Endodermal cell (in vitro differentiated cells): Measurements from ENCODE around the gene CCDC121. TPM values are rescaled to one million over a fixed set of nuclear protein-coding genes. Genes with fewer than 3 reads are reported as not detected.

Experiments used
- DNase-seq: peaks from one replicate; pipeline ENCODE4 v3.0.0-alpha.2; 2017
- H3K27ac ChIP-seq: 2 replicates; pipeline ENCODE4 v1.5.1; 2013; ENCODE audit warnings: mild to moderate bottlenecking, low read depth, low read length, moderate library complexity
- H3K27me3 ChIP-seq: 2 replicates; pipeline ENCODE4 v1.6.1; 2013; ENCODE audit warnings: mild to moderate bottlenecking, low read length, moderate library complexity; ENCODE audit not compliant: insufficient read depth, control insufficient read depth, poor library complexity, severe bottlenecking
- H3K36me3 ChIP-seq: 2 replicates; pipeline ENCODE4 v1.7.0; 2013; ENCODE audit warnings: mild to moderate bottlenecking, low read length, moderate library complexity; ENCODE audit not compliant: control insufficient read depth, insufficient read depth
- H3K4me1 ChIP-seq: one replicate; pipeline ENCODE4 v1.7.0; 2013; ENCODE audit warnings: low read length; ENCODE audit not compliant: control insufficient read depth, insufficient read depth
- H3K4me3 ChIP-seq: 2 replicates; pipeline ENCODE4 v1.5.1; 2013; ENCODE audit warnings: mild to moderate bottlenecking, low read length, moderate library complexity
- H3K9ac ChIP-seq: 2 replicates; pipeline ENCODE4 v1.6.1; 2013; ENCODE audit warnings: mild to moderate bottlenecking, low read length, moderate library complexity; ENCODE audit not compliant: poor library complexity, severe bottlenecking; ENCODE audit errors: extremely low read depth
- H3K9me3 ChIP-seq: 2 replicates; pipeline ENCODE4 v1.6.1; 2013; ENCODE audit warnings: mild to moderate bottlenecking, low read length, moderate library complexity; ENCODE audit not compliant: control insufficient read depth
- H3K27ac Mint-ChIP-seq: 2 replicates; pipeline ENCODE4 v1.8.0; 2020; ENCODE audit warnings: mixed read lengths
- H3K27me3 Mint-ChIP-seq: 2 replicates; pipeline ENCODE4 v1.8.0; 2021; ENCODE audit warnings: mild to moderate bottlenecking, mixed read lengths; ENCODE audit not compliant: insufficient read depth
- H3K36me3 Mint-ChIP-seq: 2 replicates; pipeline ENCODE4 v1.8.0; 2020; ENCODE audit warnings: low read depth, mixed read lengths
- H3K4me1 Mint-ChIP-seq: 2 replicates; pipeline ENCODE4 v1.8.0; 2020; ENCODE audit warnings: mixed read lengths
- H3K4me3 Mint-ChIP-seq: 2 replicates; pipeline ENCODE4 v1.8.0; 2020; ENCODE audit warnings: mild to moderate bottlenecking, moderate library complexity, mixed read lengths
- H3K9me3 Mint-ChIP-seq: 2 replicates; pipeline ENCODE4 v1.8.0; 2020; ENCODE audit warnings: mild to moderate bottlenecking, mixed read lengths
- CTCF ChIP-seq: fragments of 200-600 bp; sonication (generic); conservative IDR thresholded peaks from 2 replicates; pipeline ENCODE4 v1.5.0; 2021; ENCODE audit warnings: antibody characterized with exemption, mild to moderate bottlenecking
- WGBS, 2 experiments: methylation state at CpG; one replicate each; pipeline versions ENCODE4 v1.1.5 to v1.1.7; 2013; ENCODE audit warnings: missing lambda C conversion rate in 2 of 2, mixed read lengths in 1 of 2; ENCODE audit not compliant: insufficient coverage in 1 of 2, insufficient read length in 1 of 2; 5-methylcytosine and 5-hydroxymethylcytosine counted together
- total RNA-seq, 2 donors: library from RNA; stranded (reverse); fragmentation: NEBNext Ultra II Directional in 1 of 2; extraction: Animal tissue kit (Norgen Biotek cat#: 25700) in 1 of 2; gene quantifications; 2 replicates in 1 of 2; 3 replicates in 1 of 2; pipeline ENCODE4 v1.2.1, GENCODE V29; 2021

Gene CCDC121
- total RNA-seq, 2 donors from 2014 or later: 4.6 to 5.3 TPM

DNA sequence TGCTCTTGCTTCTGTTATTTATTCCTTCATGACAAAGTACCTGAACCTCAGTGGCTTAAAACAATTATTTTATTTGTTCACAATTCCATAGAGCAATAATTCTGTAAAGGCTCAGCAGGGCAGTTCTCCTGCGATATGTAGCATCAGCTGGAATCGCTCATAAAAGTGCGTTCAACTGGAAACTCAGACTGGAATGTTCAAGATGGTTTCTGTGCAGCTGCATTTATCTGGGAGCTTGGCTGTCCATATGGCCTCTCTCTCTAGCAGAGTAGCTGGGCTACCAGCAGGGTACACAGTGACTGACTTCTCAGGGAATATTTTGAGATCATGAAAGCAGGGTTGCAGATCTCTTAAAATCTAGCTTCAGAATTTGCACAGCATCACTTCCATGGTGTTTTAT, 13.5 kb downstream of the CCDC121 start:
- Histone ChIP-seq H3K27ac (no peak overlapping the region), H3K9me3 (no peaks in the 10 kb centered on the region), H3K9ac (no peak overlapping the region), H3K36me3 (peaks cover 67% of the 10 kb centered on the region), H3K4me3 (no peak overlapping the region), H3K27me3 (no peaks in the 10 kb centered on the region), H3K4me1 (no peaks in the 10 kb centered on the region)
- Mint-ChIP-seq H3K9me3 (no peaks in the 10 kb centered on the region), H3K4me3 (no peak overlapping the region), H3K27ac (no peak overlapping the region), H3K36me3 (peaks cover 67% of the 10 kb centered on the region), H3K4me1 (no peaks in the 10 kb centered on the region), H3K27me3 (no peaks in the 10 kb centered on the region)
- no peak for DNase-seq
- WGBS, 2 experiments: 95 to 97% methylated on average over 3 of the region's 3 CpGs
- no peak for TF ChIP-seq CTCF

GRCh38 chr2:27613985-27614384, 14.8 kb downstream of the CCDC121 start:
- no peak overlapping the region for H3K27ac Mint-ChIP-seq
- Histone ChIP-seq H3K9me3 (no peaks in the 10 kb centered on the region), H3K27ac (no peak overlapping the region), H3K4me1 (no peaks in the 10 kb centered on the region), H3K27me3 (no peaks in the 10 kb centered on the region), H3K4me3 (no peak overlapping the region), H3K36me3 (peaks cover 69% of the 10 kb centered on the region), H3K9ac (no peak overlapping the region)
- no peak overlapping the region for H3K4me3 Mint-ChIP-seq
- WGBS, 2 experiments: 96 to 100% methylated on average over 1 to 2 of the region's 2 CpGs
- H3K27me3 Mint-ChIP-seq: no peaks in the 10 kb centered on the region
- no peaks in the 10 kb centered on the region for H3K4me1 Mint-ChIP-seq
- TF ChIP-seq CTCF: no peak
- H3K36me3 Mint-ChIP-seq: peaks cover 60% of the 10 kb centered on the region
- DNase-seq: no peak
- H3K9me3 Mint-ChIP-seq: no peaks in the 10 kb centered on the region

DNA sequence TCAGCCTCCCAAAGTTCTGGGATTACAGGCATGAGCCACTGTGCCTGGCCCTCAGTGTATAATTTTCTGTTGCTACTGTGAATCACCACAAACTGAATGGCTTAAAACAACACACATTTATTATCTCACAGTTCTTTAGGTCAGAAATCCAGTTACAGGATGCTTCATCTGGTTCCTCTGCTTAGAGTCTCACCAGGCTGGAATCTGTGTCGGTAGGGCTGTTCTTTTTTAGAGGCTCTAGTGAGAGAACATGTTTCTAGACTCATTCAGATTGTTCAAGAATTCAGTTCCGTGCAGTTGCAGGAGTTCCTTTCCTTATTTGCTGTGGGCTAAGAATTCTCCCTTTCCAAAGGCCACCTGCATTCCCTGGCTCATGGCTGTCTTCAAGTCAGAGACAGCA, 22.2 kb downstream of the CCDC121 start:
- no peaks in the 10 kb centered on the region for H3K9me3 Mint-ChIP-seq
- Histone ChIP-seq H3K4me1 (no peaks in the 10 kb centered on the region), H3K9ac (no peak overlapping the region), H3K36me3 (peaks cover 73% of the 10 kb centered on the region), H3K27me3 (no peaks in the 10 kb centered on the region), H3K4me3 (no peak overlapping the region), H3K27ac (no peak overlapping the region), H3K9me3 (no peaks in the 10 kb centered on the region)
- no peaks in the 10 kb centered on the region for H3K27me3 Mint-ChIP-seq
- TF ChIP-seq CTCF: no peak
- DNase-seq: no peak
- H3K4me3 Mint-ChIP-seq: no peak overlapping the region
- no peak overlapping the region for H3K27ac Mint-ChIP-seq
- peaks cover 61% of the 10 kb centered on the region for H3K36me3 Mint-ChIP-seq
- WGBS, 2 experiments: 92 to 93% methylated on average over 1 to 2 of the region's 2 CpGs
- H3K4me1 Mint-ChIP-seq: no peaks in the 10 kb centered on the region
